Stimulated activated CD4-positive, alpha-beta T cell treated with anti-CD3 and anti-CD28 coated beads, Interleukin-4, amount 100 ng/mL, for 4 hours (primary cell): Measurements from ENCODE around the gene VANGL2.
"Not testable (repeated sequence)": the region's sequence is repeated elsewhere in the genome, so short reads cannot be mapped to it uniquely, and the experiment has no call there.

Source experiments
- DNase-seq, 2 experiments: peaks; one replicate each; pipeline ENCODE4 v3.0.0-alpha.2; 2020

Gene VANGL2

GRCh38 chr1:160370561-160371345 lies 29.6 kb upstream of the VANGL2 start:
- DNase-seq, result no peak

GRCh38 chr1:160371346-160371631 lies 29.1 kb upstream of the VANGL2 start:
- no peak for DNase-seq

DNA sequence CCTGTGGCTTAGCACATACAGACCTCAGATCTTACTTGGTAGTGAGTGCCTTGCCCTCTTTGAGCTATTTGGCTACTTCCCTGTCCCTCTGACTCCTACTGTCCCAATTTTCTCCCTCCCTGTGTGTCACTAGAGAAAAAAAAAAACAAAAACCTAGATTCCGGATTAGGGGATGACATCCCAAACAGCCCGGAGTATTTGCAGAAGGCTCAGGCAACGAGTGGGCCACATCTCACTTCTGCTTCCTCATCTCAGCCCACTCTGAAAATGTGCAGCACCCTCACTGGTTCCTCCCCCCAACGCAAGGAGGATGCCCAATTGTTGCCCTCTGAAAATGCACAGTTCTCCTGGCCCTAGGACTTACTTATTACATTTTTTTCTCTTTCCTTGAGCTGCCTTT lies 28.6 kb upstream of the VANGL2 start:
- DNase-seq, result no peak

- no peak for DNase-seq
Observed at GRCh38 chr1:160373696-160374095, 26.7 kb upstream of the VANGL2 start.

- DNase-seq, result no peak
Observed at GRCh38 chr1:160374306-160375110, 25.9 kb upstream of the VANGL2 start.

- DNase-seq, result no peak
Observed at GRCh38 chr1:160375788-160376524, 24.4 kb upstream of the VANGL2 start.

- DNase-seq, result peak in 1 of 2 experiments; percentile 10
Observed at GRCh38 chr1:160376525-160377131, 23.7 kb upstream of the VANGL2 start.

DNA sequence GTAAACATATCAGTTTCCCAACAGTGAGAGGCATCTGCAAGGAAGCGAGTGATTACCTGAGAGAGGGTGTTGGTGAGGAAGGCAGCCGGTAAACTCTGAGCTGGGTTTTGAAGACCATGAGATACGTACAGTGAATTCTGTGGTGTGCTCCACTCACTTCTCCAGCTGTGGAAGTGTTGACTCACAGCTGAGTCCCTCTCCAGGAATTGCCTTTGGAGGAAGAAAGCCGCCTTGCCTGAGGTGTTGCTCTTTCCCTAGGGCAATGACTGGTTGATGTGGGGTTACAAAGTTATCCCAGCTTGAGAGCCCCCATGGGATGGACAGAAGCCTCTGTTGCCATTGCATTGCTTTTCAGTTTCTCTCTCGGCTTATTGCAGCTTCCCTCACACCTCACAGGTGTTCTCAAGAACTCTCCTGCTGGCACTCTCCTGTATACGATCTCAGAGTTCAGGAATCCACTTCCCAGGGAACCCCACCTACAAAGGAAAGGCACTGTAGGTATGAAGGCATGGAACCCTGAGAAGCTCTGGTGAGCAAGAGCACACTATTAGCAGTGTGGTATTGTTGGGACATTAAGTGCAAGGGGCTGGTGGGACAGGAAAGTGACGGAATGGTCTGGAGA lies 22.7 kb upstream of the VANGL2 start:
- DNase-seq, result no peak

DNA sequence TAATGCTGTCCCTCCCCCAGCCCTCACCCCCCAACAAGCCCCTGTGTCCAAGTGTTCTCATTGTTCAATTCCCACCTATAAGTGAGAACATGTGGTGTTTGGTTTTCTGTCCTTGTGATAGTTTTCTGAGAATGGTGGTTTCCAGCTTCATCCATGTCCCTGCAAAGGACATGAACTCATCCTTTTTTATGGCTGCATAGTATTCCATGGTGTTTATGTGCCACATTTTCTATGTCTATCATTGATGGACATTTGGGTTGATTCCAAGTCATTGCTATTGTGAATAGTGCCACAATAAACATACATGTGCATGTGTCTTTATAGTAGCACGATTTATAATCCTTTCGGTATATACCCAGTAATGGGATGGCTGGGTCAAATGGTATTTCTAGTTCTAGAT lies 15.6 kb upstream of the VANGL2 start:
- DNase-seq, result not testable (repeated sequence)

GRCh38 chr1:160388406-160388805 lies 12.0 kb upstream of the VANGL2 start:
- DNase-seq, result not testable (repeated sequence)

- DNase-seq, result no peak
Observed at GRCh38 chr1:160394673-160395072, 5.7 kb upstream of the VANGL2 start.

- no peak for DNase-seq
Observed at GRCh38 chr1:160397651-160398050, 2.7 kb upstream of the VANGL2 start.

- no peak for DNase-seq
Observed at GRCh38 chr1:160398823-160399222, 1.5 kb upstream of the VANGL2 start.

- DNase-seq, result no peak
Observed at GRCh38 chr1:160399544-160400222, 681 bp upstream of the VANGL2 start.

DNA sequence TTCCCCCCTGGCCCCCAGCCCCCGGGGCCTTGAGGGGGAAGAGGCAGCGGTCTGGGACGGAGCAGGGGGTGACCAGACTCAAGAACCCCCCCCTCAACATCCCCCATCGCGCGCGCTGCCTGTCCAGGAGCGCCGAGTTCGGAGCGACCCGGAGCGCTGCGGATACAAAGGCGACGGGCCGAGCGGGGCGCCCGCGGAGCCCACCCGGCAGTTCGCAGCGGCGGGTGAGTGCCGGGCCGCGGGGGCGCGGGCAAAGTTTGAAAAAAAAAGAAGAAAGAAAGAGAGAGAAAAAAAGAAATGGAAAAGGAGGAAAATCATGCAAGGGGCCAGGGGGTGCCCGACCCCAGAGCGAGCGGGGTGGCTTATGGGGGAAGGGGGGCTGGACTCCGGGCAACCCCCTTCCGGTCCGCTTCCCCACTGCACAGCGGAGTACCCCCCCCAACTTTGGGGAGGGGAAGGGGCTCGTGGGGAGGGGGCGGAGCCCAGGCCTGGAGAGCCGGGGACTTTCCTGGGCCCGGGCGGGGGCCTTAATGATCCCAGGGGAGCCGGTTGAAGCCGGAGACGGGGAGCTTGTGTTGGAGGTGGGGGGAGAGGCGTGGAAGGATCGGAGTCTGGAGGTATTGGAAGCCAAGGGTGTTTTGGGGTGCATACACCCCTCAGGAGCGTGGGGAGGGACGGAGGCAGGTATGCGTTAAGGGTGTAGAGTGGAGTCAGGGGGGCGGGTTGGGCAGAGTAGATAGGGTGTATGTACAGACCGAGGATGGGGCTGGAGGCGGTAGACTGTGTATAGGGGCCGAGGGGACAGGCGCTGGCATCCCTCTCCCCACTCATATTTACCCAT lies 502 bp downstream of the VANGL2 start:
- DNase-seq, result no peak

DNA sequence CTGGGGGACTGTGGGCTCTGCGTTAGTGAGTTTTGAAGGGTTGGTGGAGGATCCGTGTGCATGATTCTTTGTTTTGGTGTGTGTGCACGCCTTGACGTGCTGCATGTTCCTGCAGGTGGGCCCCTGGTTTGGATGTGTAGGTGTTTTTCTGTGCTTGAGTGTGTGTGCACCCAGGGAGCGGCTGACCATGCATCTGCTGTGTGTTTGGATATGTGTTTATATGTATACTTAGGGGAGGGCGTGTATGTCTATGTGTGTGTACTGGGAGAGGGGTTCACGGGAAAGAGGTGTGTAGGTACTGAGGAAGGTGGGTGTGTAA lies 1.1 kb downstream of the VANGL2 start:
- no peak for DNase-seq

DNA sequence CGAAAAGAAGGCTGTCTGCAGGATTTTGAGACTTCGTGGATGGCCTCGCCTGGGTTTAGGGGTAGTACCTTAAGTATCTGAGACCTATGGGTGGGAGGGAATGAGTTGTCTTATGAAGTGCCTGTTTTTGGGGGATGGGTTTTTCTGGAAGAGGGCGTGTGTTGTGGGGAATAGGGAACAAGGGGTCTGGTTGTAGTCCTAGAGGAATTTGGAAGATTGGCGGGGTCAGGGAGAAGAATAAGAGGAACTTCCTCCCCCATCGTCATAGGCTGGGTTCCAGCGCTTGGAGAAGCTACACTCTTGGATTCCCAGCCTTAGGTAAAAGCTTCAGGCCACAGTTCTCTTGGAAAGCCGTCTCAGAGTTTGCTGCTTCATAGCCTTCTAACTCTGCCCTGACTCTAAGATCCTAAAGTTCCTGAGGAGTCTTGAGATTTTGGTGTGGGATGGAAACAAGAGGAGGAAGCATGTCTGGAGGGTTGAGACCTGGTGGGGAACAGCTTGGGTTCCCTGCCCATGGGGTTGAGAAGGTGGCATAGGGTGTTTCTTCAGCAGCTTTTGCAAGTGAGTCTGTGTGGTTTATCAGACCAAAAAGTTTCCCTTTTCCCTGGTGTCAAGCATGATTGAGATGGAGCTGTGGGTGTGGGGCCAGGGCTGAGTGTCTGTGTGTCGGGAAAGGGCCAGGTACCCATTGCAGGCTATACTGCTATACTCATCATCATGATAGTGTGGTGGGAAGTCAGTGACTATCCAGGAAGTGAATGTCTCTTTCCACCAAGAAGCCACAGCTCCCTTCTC lies 1.8 kb downstream of the VANGL2 start:
- DNase-seq, result no peak

- no peak for DNase-seq
Observed at GRCh38 chr1:160403244-160403643, 2.9 kb downstream of the VANGL2 start.

DNA sequence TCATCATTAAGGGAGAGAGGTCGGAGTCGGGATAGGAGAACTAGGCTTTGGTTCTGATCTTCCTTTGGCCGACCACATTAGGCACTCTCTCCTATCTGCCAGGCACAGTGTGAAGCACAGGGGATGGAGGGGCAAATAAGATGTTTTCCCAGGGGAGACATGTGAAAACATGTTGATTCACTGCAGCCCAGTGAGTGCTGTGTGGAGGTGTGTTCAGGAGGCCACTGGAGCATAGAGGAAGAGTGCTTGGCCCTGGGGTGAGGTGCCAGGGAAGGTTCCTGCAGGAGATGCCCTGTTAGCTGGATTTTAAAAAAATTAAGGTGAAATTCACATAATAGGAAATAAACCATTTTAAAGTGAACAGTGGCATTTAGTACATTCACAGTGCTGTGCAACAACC lies 3.7 kb downstream of the VANGL2 start:
- no peak for DNase-seq

DNA sequence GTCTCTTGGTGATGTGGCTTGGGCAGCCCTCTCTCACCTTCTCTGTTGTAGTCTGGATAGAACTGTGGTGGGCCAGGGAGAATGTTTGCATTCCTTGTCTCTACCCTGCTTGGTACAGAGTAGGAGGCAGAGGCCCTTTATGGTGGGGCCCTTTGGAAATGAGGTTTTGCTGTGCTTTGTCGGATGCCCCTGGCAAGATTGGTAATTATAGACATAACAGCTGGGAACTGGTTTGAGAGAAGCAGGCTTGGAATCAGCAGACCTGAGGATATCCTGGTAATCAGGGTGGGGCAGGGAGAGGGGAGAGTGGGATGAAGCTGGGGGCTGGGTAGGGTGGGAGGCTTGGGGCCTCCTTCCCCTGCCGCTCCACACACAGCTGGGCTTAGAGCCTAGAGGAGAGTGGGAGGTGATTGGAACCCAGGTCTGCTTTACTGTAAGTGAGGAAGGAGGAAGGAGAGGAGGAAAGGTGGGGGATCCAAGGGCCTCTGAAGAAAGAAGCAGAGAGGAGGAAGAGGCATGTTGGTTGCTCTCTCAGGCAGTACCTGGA lies 5.0 kb downstream of the VANGL2 start:
- no peak for DNase-seq
